Activated naive CD4-positive, alpha-beta T cell treated with anti-CD3 and anti-CD28 coated beads, Interleukin-2, amount 50 U/mL, for 24 hours (primary cell): Measurements from ENCODE around the gene RAPGEF5.

Experiments
- H3K27ac Mint-ChIP-seq: one replicate; pipeline ENCODE4 v1.8.0; 2021; ENCODE audit warnings: mild to moderate bottlenecking, mixed read lengths
- H3K27me3 Mint-ChIP-seq: one replicate; pipeline ENCODE4 v1.8.0; 2021; ENCODE audit warnings: mixed read lengths
- H3K36me3 Mint-ChIP-seq: one replicate; pipeline ENCODE4 v1.8.0; 2021; ENCODE audit warnings: mixed read lengths
- H3K4me1 Mint-ChIP-seq: one replicate; pipeline ENCODE4 v1.8.0; 2021; ENCODE audit warnings: mixed read lengths
- H3K4me3 Mint-ChIP-seq: one replicate; pipeline ENCODE4 v1.8.0; 2021; ENCODE audit warnings: mild to moderate bottlenecking, mixed read lengths
- H3K9me3 Mint-ChIP-seq: one replicate; pipeline ENCODE4 v1.8.0; 2021; ENCODE audit warnings: mixed read lengths

RAPGEF5 gene

GRCh38 chr7:22356701-22357310 is at the start of gene RAPGEF5:
TSS of gene RAPGEF5 (minus strand) at chr7:22357154. CDS start at chr7:22357060, 94 bp downstream.
- Mint-ChIP-seq H3K4me1 (peaks cover 10% of the 10 kb centered on the region), H3K27me3 (peaks cover 42% of the 10 kb centered on the region), H3K36me3 (peaks cover 1% of the 10 kb centered on the region), H3K4me3 (peak within 1 kb of the TSS; percentile 55), H3K27ac (no peak within 1 kb of the TSS), H3K9me3 (peaks cover 12% of the 10 kb centered on the region)

GRCh38 chr7:22406715-22407114 is 49.8 kb upstream of the RAPGEF5 start:
- peaks cover 4% of the 10 kb centered on the region for H3K4me1 Mint-ChIP-seq
- no peaks in the 10 kb centered on the region for H3K27me3 Mint-ChIP-seq
- no peaks in the 10 kb centered on the region for H3K9me3 Mint-ChIP-seq

DNA sequence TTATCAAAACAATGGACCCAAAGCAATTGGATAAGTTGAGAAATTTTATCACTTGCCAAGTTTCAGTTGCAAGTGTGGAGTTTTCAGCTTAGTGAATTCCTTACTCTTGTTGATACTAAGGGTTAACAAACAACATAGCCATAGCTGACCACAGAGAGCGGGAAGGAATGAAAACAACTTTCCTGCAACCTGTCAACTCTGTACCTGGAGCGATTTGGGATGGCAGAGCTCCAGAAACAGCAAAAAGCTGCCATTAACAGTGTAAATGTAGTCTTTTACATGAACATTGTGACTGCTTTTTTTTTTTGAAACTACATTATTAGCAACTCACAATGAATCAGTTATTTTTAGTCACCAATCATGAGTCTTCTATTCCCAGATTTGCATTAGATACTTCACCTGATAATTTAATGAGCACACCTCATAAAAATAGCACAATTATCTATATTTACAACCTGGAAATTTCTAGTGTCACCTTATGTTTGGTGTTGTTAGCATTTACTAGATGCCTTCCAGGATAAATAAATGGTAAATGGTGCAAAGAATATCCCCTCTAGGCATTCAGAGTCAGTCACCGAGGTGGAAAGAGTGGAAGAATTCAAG is 47.6 kb upstream of the RAPGEF5 start:
- Mint-ChIP-seq H3K27ac (no peak overlapping the region), H3K9me3 (no peaks in the 10 kb centered on the region), H3K36me3 (no peaks in the 10 kb centered on the region)

More at GRCh38 chr7:22406715-22407114, 49.8 kb upstream of the RAPGEF5 start:
- Mint-ChIP-seq H3K36me3 (no peaks in the 10 kb centered on the region), H3K27ac (no peak overlapping the region), H3K4me3 (no peak overlapping the region)

DNA sequence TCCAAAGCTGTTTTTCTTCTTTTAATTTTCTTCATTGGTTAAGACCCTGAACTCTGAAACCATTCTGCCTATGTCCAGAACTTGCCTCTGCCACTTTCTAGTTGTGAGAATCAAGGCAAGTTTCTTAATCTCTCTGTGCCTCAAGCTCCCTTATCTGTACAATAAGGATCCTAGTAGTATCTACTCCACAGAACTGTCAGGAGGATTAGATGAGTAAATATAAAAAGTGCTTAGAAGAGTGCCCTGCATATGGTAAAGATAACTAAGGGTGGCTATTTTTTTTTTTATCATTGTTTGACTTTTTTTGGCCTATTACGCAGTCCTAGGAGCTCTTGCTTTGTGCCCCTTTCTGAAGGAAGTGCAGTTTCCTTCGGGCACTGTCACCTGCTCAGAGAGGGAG is 46.4 kb upstream of the RAPGEF5 start:
- H3K36me3 Mint-ChIP-seq, result no peaks in the 10 kb centered on the region
- no peak overlapping the region for H3K27ac Mint-ChIP-seq
- H3K4me1 Mint-ChIP-seq, result peaks cover 4% of the 10 kb centered on the region
- H3K4me3 Mint-ChIP-seq, result no peak overlapping the region
- no peaks in the 10 kb centered on the region for H3K9me3 Mint-ChIP-seq
- no peaks in the 10 kb centered on the region for H3K27me3 Mint-ChIP-seq

More for the DNA sequence above, 47.6 kb upstream of the RAPGEF5 start:
- no peaks in the 10 kb centered on the region for H3K27me3 Mint-ChIP-seq
- peaks cover 4% of the 10 kb centered on the region for H3K4me1 Mint-ChIP-seq
- no peak overlapping the region for H3K4me3 Mint-ChIP-seq

- H3K9me3 Mint-ChIP-seq, result no peaks in the 10 kb centered on the region
- H3K36me3 Mint-ChIP-seq, result no peaks in the 10 kb centered on the region
- H3K4me3 Mint-ChIP-seq, result no peak overlapping the region
- H3K4me1 Mint-ChIP-seq, result peaks cover 4% of the 10 kb centered on the region
- no peak overlapping the region for H3K27ac Mint-ChIP-seq
- no peaks in the 10 kb centered on the region for H3K27me3 Mint-ChIP-seq
These were observed 45.3 kb upstream of the RAPGEF5 start for GRCh38 chr7:22402250-22402649.

- Mint-ChIP-seq H3K4me1 (peaks cover 4% of the 10 kb centered on the region), H3K9me3 (no peaks in the 10 kb centered on the region), H3K27ac (no peak overlapping the region), H3K27me3 (no peaks in the 10 kb centered on the region), H3K36me3 (no peaks in the 10 kb centered on the region), H3K4me3 (no peak overlapping the region)
These were observed 44.1 kb upstream of the RAPGEF5 start for GRCh38 chr7:22400936-22401553.

GRCh38 chr7:22400150-22400814 is 43.3 kb upstream of the RAPGEF5 start:
- Mint-ChIP-seq H3K27ac (no peak overlapping the region), H3K9me3 (no peaks in the 10 kb centered on the region), H3K27me3 (no peaks in the 10 kb centered on the region), H3K4me3 (no peak overlapping the region), H3K4me1 (peaks cover 4% of the 10 kb centered on the region), H3K36me3 (no peaks in the 10 kb centered on the region)

- H3K4me1 Mint-ChIP-seq, result peaks cover 4% of the 10 kb centered on the region
- H3K36me3 Mint-ChIP-seq, result no peaks in the 10 kb centered on the region
- H3K27me3 Mint-ChIP-seq, result no peaks in the 10 kb centered on the region
- H3K4me3 Mint-ChIP-seq, result no peak overlapping the region
- no peak overlapping the region for H3K27ac Mint-ChIP-seq
- no peaks in the 10 kb centered on the region for H3K9me3 Mint-ChIP-seq
These were observed 42.6 kb upstream of the RAPGEF5 start for GRCh38 chr7:22399546-22399945.

GRCh38 chr7:22399091-22399490 is 42.1 kb upstream of the RAPGEF5 start:
- no peak overlapping the region for H3K27ac Mint-ChIP-seq
- H3K4me3 Mint-ChIP-seq, result no peak overlapping the region
- no peaks in the 10 kb centered on the region for H3K9me3 Mint-ChIP-seq

DNA sequence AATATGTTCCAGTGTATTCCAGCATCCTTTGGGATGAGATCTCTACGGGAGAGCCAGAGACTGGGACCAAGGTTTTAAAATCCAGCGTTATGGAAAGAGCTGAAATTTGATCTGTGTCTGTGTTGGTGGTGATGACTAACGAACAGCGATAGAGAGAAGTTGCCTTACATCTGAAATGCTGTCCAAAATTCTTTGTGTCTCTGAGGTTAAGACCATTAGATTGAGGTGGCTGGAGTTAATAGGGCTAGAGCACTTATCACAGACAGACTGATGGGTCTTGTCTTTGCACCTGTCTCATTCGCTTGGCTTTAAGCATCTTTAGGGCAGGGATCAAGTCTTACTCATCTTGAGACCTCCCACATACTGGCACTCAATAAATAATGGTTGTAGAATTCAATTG is 41.0 kb upstream of the RAPGEF5 start:
- H3K4me1 Mint-ChIP-seq, result peaks cover 4% of the 10 kb centered on the region
- no peaks in the 10 kb centered on the region for H3K9me3 Mint-ChIP-seq
- H3K4me3 Mint-ChIP-seq, result no peak overlapping the region
- no peaks in the 10 kb centered on the region for H3K36me3 Mint-ChIP-seq
- H3K27ac Mint-ChIP-seq, result no peak overlapping the region
- H3K27me3 Mint-ChIP-seq, result no peaks in the 10 kb centered on the region

More at GRCh38 chr7:22399091-22399490, 42.1 kb upstream of the RAPGEF5 start:
- Mint-ChIP-seq H3K36me3 (no peaks in the 10 kb centered on the region), H3K27me3 (no peaks in the 10 kb centered on the region), H3K4me1 (peaks cover 4% of the 10 kb centered on the region)

- H3K36me3 Mint-ChIP-seq, result no peaks in the 10 kb centered on the region
- H3K27me3 Mint-ChIP-seq, result peaks cover 2% of the 10 kb centered on the region
- H3K4me3 Mint-ChIP-seq, result no peak overlapping the region
- H3K27ac Mint-ChIP-seq, result no peak overlapping the region
- H3K9me3 Mint-ChIP-seq, result no peaks in the 10 kb centered on the region
- no peaks in the 10 kb centered on the region for H3K4me1 Mint-ChIP-seq
These were observed 38.3 kb upstream of the RAPGEF5 start for GRCh38 chr7:22395222-22395621.

GRCh38 chr7:22394739-22395138 is 37.8 kb upstream of the RAPGEF5 start:
- H3K36me3 Mint-ChIP-seq, result no peaks in the 10 kb centered on the region
- H3K4me3 Mint-ChIP-seq, result no peak overlapping the region
- H3K27me3 Mint-ChIP-seq, result peaks cover 2% of the 10 kb centered on the region
- no peaks in the 10 kb centered on the region for H3K9me3 Mint-ChIP-seq
- H3K27ac Mint-ChIP-seq, result no peak overlapping the region
- no peaks in the 10 kb centered on the region for H3K4me1 Mint-ChIP-seq

- no peak overlapping the region for H3K4me3 Mint-ChIP-seq
- no peak overlapping the region for H3K27ac Mint-ChIP-seq
- no peaks in the 10 kb centered on the region for H3K4me1 Mint-ChIP-seq
- H3K9me3 Mint-ChIP-seq, result no peaks in the 10 kb centered on the region
- no peaks in the 10 kb centered on the region for H3K36me3 Mint-ChIP-seq
- H3K27me3 Mint-ChIP-seq, result peaks cover 2% of the 10 kb centered on the region
These were observed 37.2 kb upstream of the RAPGEF5 start for GRCh38 chr7:22393913-22394729.

DNA sequence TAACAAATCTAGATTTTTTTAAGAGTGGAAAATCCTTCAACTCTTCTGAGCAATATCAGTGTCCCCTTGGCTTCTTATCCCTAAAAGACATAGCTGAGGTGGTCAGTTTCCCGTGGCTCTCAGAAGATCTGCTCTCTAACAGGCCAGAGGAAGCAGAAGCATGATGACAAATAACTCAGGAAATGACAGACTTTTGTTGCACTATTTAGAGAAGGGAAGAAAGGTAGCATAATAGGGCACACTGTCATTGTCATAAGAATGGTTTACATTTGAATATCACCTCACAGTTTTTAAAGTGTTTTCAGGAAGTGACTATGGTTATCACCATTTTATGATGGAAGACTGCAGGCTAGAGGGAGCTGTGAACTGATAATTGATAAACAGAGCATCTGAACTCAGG is 33.6 kb upstream of the RAPGEF5 start:
- no peak overlapping the region for H3K4me3 Mint-ChIP-seq
- H3K4me1 Mint-ChIP-seq, result no peaks in the 10 kb centered on the region
- H3K36me3 Mint-ChIP-seq, result no peaks in the 10 kb centered on the region
- peaks cover 2% of the 10 kb centered on the region for H3K27me3 Mint-ChIP-seq
- H3K27ac Mint-ChIP-seq, result no peak overlapping the region
- H3K9me3 Mint-ChIP-seq, result no peaks in the 10 kb centered on the region

- Mint-ChIP-seq H3K4me1 (no peaks in the 10 kb centered on the region), H3K36me3 (no peaks in the 10 kb centered on the region), H3K9me3 (no peaks in the 10 kb centered on the region), H3K27me3 (peaks cover 2% of the 10 kb centered on the region), H3K4me3 (no peak overlapping the region), H3K27ac (no peak overlapping the region)
These were observed 32.9 kb upstream of the RAPGEF5 start for GRCh38 chr7:22389892-22390291.
